Upper lobe of left lung (tissue), 6 donors: ENCODE measurements around the gene FLT3LG. TPM values are rescaled to one million over a fixed set of nuclear protein-coding genes. Genes with fewer than 3 reads are reported as not detected.

Experiments
- ATAC-seq, 2 donors: fragments of 200-7000 bp; cut with Tn5 transposase; one replicate each; pipeline ENCODE4 v1.9.1; 2022; ENCODE audit warnings: mild to moderate bottlenecking in 2 of 2, moderate library complexity in 2 of 2; ENCODE audit not compliant: low FRiP score in 2 of 2
- DNase-seq, 2 donors: peaks; one replicate each; pipeline ENCODE4 v3.0.0-alpha.2; 2019 to 2020
- H3K27ac ChIP-seq, 4 donors: fragments of 200-600 bp; sonication (generic); one replicate each; pipeline ENCODE4 v1.5.1; 2016 to 2019
- H3K27me3 ChIP-seq, 4 donors: fragments of 200-600 bp; sonication (generic); one replicate each; pipeline ENCODE4 v1.5.1; 2017 to 2019
- H3K36me3 ChIP-seq, 4 donors: fragments of 200-600 bp; sonication (generic); one replicate each; pipeline ENCODE4 v1.5.1; 2016 to 2019
- H3K4me1 ChIP-seq, 4 donors: fragments of 200-600 bp; sonication (generic); one replicate each; pipeline ENCODE4 v1.5.1; 2018 to 2019
- H3K4me3 ChIP-seq, 4 donors: fragments of 200-600 bp; sonication (generic); one replicate each; pipeline ENCODE4 v1.5.1; 2017 to 2019; ENCODE audit warnings: mild to moderate bottlenecking in 2 of 4, moderate library complexity in 1 of 4
- H3K9me3 ChIP-seq, 4 donors: fragments of 200-600 bp; sonication (generic); one replicate each; pipeline ENCODE4 v1.5.1; 2018 to 2019
- CTCF ChIP-seq, 6 experiments: fragments of 450-650 bp in 4 of 6; fragments of 200-600 bp in 2 of 6; sonication (generic) in 2 of 6; IDR thresholded peaks; one replicate each; pipeline ENCODE4 v1.5.1; 2016 to 2019; ENCODE audit warnings: antibody characterized with exemption in 6 of 6
- EP300 ChIP-seq, 4 donors: sonication (generic); formaldehyde crosslinking; IDR thresholded peaks; one replicate each; pipeline ENCODE4 v1.5.1; 2017; ENCODE audit warnings: antibody characterized with exemption in 4 of 4, control low read depth in 2 of 4
- POLR2A ChIP-seq, 4 donors: fragments of 450-650 bp; IDR thresholded peaks; one replicate each; pipeline ENCODE4 v1.5.1; 2016 to 2017; ENCODE audit warnings: antibody characterized with exemption in 4 of 4, mild to moderate bottlenecking in 2 of 4
- POLR2AphosphoS5 ChIP-seq, 2 donors: sonication (generic); formaldehyde crosslinking; IDR thresholded peaks; one replicate each; pipeline ENCODE4 v1.5.1; 2017; ENCODE audit warnings: antibody characterized with exemption in 2 of 2
- WGBS, 2 donors: methylation state at CpG; one replicate each; pipeline ENCODE4 v1.1.5; 2017 to 2018; 5-methylcytosine and 5-hydroxymethylcytosine counted together
- total RNA-seq, 6 donors: library from RNA; depleted of rRNA in 4 of 6; stranded (reverse); fragments of >200 nt in 4 of 6; gene quantifications; one replicate each; pipeline versions ENCODE4 v1.1.0 to v1.2.1, GENCODE V29; 2016 to 2021
- donor health status: DM: no; HTN: no; CAD: no; lungs with moderate emphysema.
- donor health status: DM: no; HTN: yes; CAD: no; lungs with severe emphysema.

FLT3LG gene
- total RNA-seq, 6 donors from 2014 or later = 4.3 to 19.9 (median 9.9) TPM

GRCh38 chr19:49512970-49513745 lies 39.1 kb downstream of the FLT3LG start:
- Histone ChIP-seq H3K27ac (peak overlapping the region; percentile 90 to 96 (median 95)), H3K4me3 (peak overlapping the region; percentile 15 to 98 (median 72)), H3K9me3 (no peaks in the 10 kb centered on the region), H3K27me3 (no peaks in the 10 kb centered on the region), H3K36me3 (peaks cover 0 to 15% (median 1%) of the 10 kb centered on the region in 4 donors), H3K4me1 (peaks cover 38 to 51% (median 43%) of the 10 kb centered on the region in 4 donors)
- 1 to 3% methylated on average over 7 to 23 of the region's 50 CpGs for WGBS, 2 donors
- ATAC-seq (peak; percentile 71 to 81), DNase-seq (peak; percentile 59 to 91)
- TF ChIP-seq POLR2A (IDR thresholded peaks at IDR 0.05) (no peak), EP300 (IDR thresholded peaks at IDR 0.05) (no peak), POLR2AphosphoS5 (IDR thresholded peaks at IDR 0.05) (peak in 1 of 2 donors; percentile 13), CTCF (IDR thresholded peaks at IDR 0.05) (no peak)

DNA sequence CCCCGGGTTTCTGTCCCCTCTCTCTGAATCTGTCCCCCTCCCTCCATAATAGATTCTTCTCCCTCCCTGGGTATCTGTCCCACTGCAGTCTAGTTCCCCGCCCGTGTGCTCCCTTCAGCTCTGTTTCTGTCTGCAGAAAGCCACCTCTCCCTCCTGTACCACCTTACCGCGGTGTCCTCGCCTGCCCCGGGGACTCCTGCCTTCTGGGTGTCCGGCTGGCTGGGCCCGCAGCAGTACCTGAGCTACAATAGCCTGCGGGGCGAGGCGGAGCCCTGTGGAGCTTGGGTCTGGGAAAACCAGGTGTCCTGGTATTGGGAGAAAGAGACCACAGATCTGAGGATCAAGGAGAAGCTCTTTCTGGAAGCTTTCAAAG lies 39.7 kb downstream of the FLT3LG start:
- 41 to 54% methylated on average over 11 to 12 of the region's 12 CpGs for WGBS, 2 donors
- H3K27ac ChIP-seq = peak overlapping the region; percentile 90 to 96 (median 95)
- peaks cover 0 to 15% (median 1%) of the 10 kb centered on the region in 4 donors for H3K36me3 ChIP-seq
- TF ChIP-seq CTCF (IDR thresholded peaks at IDR 0.05) = no peak
- TF ChIP-seq POLR2A (IDR thresholded peaks at IDR 0.05) = no peak
- no peak for TF ChIP-seq POLR2AphosphoS5 (IDR thresholded peaks at IDR 0.05)
- TF ChIP-seq EP300 (IDR thresholded peaks at IDR 0.05) = no peak
- H3K9me3 ChIP-seq = no peaks in the 10 kb centered on the region
- ATAC-seq (no peak), DNase-seq (no peak)
- H3K27me3 ChIP-seq = no peaks in the 10 kb centered on the region
- peaks cover 38 to 51% (median 43%) of the 10 kb centered on the region in 4 donors for H3K4me1 ChIP-seq
- peak overlapping the region in 3 of 4 donors; percentile 55 to 98 (median 88) for H3K4me3 ChIP-seq

- DNase-seq (no peak), ATAC-seq (no peak)
- TF ChIP-seq POLR2A (IDR thresholded peaks at IDR 0.05) (no peak), CTCF (IDR thresholded peaks at IDR 0.05) (no peak), EP300 (IDR thresholded peaks at IDR 0.05) (no peak), POLR2AphosphoS5 (IDR thresholded peaks at IDR 0.05) (no peak)
- peaks cover 0 to 15% (median 1%) of the 10 kb centered on the region in 4 donors for H3K36me3 ChIP-seq
- H3K9me3 ChIP-seq = no peaks in the 10 kb centered on the region
- H3K4me1 ChIP-seq = peaks cover 38 to 51% (median 43%) of the 10 kb centered on the region in 4 donors
- H3K4me3 ChIP-seq = peak overlapping the region in 3 of 4 donors; percentile 55 to 98 (median 88)
- H3K27me3 ChIP-seq = no peaks in the 10 kb centered on the region
- WGBS, 2 donors = 71 to 76% methylated on average over 13 to 15 of the region's 21 CpGs
- peak overlapping the region; percentile 90 to 96 (median 95) for H3K27ac ChIP-seq
Measured at GRCh38 chr19:49514151-49514550, 40.1 kb downstream of the FLT3LG start.

DNA sequence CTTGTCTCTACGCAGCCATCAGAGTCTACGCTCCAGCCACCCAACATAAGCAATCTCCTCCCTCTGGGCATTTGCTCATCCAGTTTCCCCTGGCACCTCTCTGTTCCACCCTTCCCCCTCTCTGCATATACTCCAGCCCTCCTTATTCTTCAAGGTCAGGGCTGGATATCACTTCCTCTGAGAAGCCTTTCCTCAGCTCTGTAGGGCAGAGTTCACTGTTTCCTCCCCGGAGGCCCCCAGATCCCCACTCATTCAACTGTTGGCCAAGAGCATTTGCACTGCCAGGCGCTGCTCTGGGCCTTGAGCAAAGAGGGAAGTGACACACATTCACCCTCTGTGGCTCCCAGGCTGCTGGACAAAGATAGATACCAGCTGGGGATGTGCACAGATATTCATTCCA lies 41.8 kb downstream of the FLT3LG start:
- Histone ChIP-seq H3K27ac (peak overlapping the region in 3 of 4 donors; percentile 48 to 68 (median 53)), H3K9me3 (no peaks in the 10 kb centered on the region), H3K4me1 (peaks cover 38 to 51% (median 43%) of the 10 kb centered on the region in 4 donors), H3K27me3 (no peaks in the 10 kb centered on the region), H3K4me3 (no peak overlapping the region), H3K36me3 (peaks cover 0 to 31% (median 6%) of the 10 kb centered on the region in 4 donors)
- TF ChIP-seq EP300 (IDR thresholded peaks at IDR 0.05) (no peak), POLR2AphosphoS5 (IDR thresholded peaks at IDR 0.05) (no peak), POLR2A (IDR thresholded peaks at IDR 0.05) (peak in 1 of 4 donors; percentile 40), CTCF (IDR thresholded peaks at IDR 0.05) (no peak)
- DNase-seq (peak in 1 of 2 donors; percentile 72), ATAC-seq (peak; percentile 47 to 64)
- 24 to 37% methylated on average over 4 of the region's 4 CpGs for WGBS, 2 donors
